Natural killer cell treated with Interleukin-12 subunit alpha and Interleukin-12 subunit beta and Interleukin-15 and Interleukin-18, amount 100 ng/mL, for 72 hours (primary cell): Measurements from ENCODE around the gene ZSWIM7. TPM values are rescaled to one million over a fixed set of nuclear protein-coding genes. Genes with fewer than 3 reads are reported as not detected.
A peak's percentile ranks its signal among the peaks of the same experiment; 100 is the strongest.

Source experiments
- ATAC-seq, 2 donors: fragments of 150-1000 bp; cut with Tn5 transposase in 1 of 2; sonication (Bioruptor Pico), chemical (Tn5 transposase) in 1 of 2; 2 replicates each; pipeline ENCODE4 v1.10.0; 2021
- DNase-seq: peaks from one replicate; pipeline ENCODE4 v3.0.0; 2022; ENCODE audit warnings: low spot score
- H3K27ac Mint-ChIP-seq, 2 donors: 1 replicate in 1 of 2; 2 replicates in 1 of 2; pipeline ENCODE4 v1.8.0; 2022; ENCODE audit warnings: mixed read lengths in 2 of 2, mild to moderate bottlenecking in 1 of 2, moderate library complexity in 1 of 2
- H3K27me3 Mint-ChIP-seq, 2 donors: 1 replicate in 1 of 2; 2 replicates in 1 of 2; pipeline ENCODE4 v1.8.0; 2022; ENCODE audit warnings: mixed read lengths in 2 of 2
- H3K36me3 Mint-ChIP-seq: one replicate; pipeline ENCODE4 v1.8.0; 2022; ENCODE audit warnings: mixed read lengths
- H3K4me1 Mint-ChIP-seq, 2 donors: 1 replicate in 1 of 2; 2 replicates in 1 of 2; pipeline ENCODE4 v1.8.0; 2022; ENCODE audit warnings: low read depth in 2 of 2, mixed read lengths in 2 of 2, mild to moderate bottlenecking in 1 of 2
- H3K4me3 Mint-ChIP-seq: one replicate; pipeline ENCODE4 v1.8.0; 2022; ENCODE audit warnings: mixed read lengths
- H3K9me3 Mint-ChIP-seq: 2 replicates; pipeline ENCODE4 v1.8.0; 2022; ENCODE audit warnings: mixed read lengths
- total RNA-seq, 2 donors: library from RNA; stranded (reverse); gene quantifications; one replicate each; pipeline ENCODE4 v1.2.3, GENCODE V29; 2022

Gene ZSWIM7
- total RNA-seq, 2 donors from 2014 or later = 6.9 to 12.1 TPM

DNA sequence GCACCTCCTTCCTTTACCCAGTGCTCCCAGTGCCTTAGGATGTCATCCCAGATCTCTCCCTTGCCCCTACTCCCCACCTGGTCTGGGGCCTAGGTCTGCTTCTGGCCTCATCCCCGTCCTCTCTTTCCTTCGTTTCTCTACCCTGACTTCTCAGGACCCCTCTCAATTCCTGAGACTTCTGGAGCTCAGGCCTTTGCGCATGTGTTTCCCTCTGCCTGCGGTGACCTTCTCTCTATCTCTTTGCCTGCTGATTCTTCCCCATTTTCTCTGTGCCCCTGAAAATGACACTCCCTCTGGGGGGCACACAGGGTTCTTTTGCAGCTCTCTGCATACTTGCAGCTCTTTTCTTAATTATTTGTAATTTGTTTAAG is 41.0 kb downstream of the ZSWIM7 start:
- Mint-ChIP-seq H3K4me3 (peak overlapping the region; percentile 65), H3K36me3 (no peaks in the 10 kb centered on the region), H3K4me1 (peaks cover 18 to 31% of the 10 kb centered on the region in 2 donors), H3K9me3 (no peaks in the 10 kb centered on the region), H3K27ac (peak overlapping the region; percentile 54 to 83), H3K27me3 (peaks cover 15 to 23% of the 10 kb centered on the region in 2 donors)
- DNase-seq (no peak), ATAC-seq (no peak)

DNA sequence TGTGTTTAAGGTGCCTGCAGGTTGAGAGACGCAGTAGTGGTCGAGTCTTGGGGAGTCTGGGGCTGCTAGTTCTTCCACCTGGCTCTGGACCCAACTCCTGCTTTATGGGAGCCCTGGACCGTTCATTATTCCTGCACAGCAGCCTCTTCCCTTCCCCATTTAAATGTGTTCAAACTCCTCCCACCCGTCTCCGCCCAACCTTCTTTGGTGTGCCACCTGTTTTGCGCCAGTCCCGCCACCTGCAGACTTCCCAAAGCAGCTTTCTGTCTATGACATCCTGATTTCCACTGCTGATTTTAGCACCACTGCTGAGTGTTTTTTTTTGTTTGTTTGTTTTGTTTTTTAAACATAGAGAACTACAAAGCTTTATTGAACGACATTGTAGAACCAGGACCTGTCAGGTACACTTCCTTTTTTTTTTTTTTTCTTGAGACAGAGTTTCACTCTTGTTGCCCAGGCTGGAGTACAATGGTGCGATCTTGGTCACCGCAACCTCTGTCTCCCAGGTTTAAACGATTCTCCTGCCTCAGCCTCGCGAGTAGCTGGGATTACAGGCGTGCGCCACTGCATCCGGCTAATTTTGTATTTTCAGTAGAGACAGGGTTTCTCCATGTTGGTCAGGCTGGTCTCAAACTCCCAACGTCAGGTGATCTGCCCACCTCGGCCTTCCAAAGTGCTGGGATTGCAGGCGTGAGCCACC is 41.7 kb downstream of the ZSWIM7 start:
- Mint-ChIP-seq H3K27ac (peak overlapping the region; percentile 54 to 83), H3K36me3 (no peaks in the 10 kb centered on the region), H3K4me3 (peak overlapping the region; percentile 65), H3K27me3 (peaks cover 16 to 23% of the 10 kb centered on the region in 2 donors), H3K9me3 (no peaks in the 10 kb centered on the region), H3K4me1 (peaks cover 18 to 31% of the 10 kb centered on the region in 2 donors)
- DNase-seq = no peak
- ATAC-seq = no peak

DNA sequence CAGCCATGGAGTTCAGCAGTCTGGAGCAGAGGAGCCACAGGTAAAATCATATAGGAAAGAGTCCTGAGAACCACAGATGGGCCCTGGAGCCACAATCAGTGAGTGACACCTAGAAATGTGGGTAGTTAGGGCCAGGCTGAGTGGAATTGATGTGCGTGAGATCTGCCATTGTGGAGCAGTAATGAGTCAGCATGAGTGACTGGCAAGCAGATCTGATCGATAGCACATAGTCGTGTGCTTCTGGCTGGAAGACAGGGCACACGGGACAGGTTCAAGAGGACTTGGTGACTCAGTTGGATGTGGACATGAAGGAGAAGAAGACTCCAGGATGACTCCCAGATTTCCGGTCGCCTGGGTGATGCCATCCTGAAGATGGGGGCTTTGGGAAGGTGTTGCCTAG is 42.3 kb downstream of the ZSWIM7 start:
- Mint-ChIP-seq H3K27ac (peak overlapping the region; percentile 41 to 54), H3K4me3 (peak overlapping the region; percentile 49), H3K4me1 (peaks cover 18 to 31% of the 10 kb centered on the region in 2 donors), H3K36me3 (no peaks in the 10 kb centered on the region), H3K9me3 (no peaks in the 10 kb centered on the region), H3K27me3 (peaks cover 16 to 23% of the 10 kb centered on the region in 2 donors)
- ATAC-seq (peak in 1 of 2 donors; percentile 75), DNase-seq (no peak)

DNA sequence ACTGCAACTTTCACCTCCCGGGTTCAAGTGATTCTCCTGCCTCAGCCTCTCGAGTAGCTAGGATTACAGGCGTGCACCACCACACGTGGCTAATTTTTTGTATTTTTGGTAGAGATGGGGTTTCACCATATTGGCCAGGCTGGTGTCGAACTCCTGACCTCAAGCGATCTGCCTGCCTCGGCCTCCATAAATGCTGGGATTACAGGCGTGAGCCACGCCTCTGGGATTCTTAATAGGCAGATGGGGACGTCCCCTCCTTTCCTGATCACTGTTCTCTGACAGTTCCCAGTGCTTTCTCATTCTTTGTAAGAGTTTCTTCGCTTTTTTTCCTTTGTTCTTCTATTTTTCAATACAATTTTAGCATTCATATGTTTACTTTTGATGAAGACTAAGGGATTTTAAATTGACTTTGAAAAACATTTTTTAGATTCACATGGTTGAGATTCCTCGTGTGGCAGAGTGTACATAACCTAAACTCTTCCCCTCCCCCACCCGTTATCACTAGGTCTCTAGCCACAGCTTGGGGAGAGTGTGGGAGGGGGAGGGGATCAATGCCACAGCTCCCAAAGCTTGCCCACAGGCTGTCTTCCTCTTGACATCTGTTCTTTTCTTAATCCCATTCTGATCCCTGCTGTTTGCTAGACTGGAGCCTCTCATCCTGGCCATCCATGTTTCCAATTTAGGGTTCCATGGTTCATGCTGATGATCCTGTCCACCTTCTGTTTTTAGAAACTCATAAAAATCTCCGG is 43.5 kb downstream of the ZSWIM7 start:
- ATAC-seq (no peak), DNase-seq (no peak)
- no peaks in the 10 kb centered on the region for H3K9me3 Mint-ChIP-seq
- peaks cover 16 to 23% of the 10 kb centered on the region in 2 donors for H3K27me3 Mint-ChIP-seq
- no peak overlapping the region for H3K27ac Mint-ChIP-seq
- H3K36me3 Mint-ChIP-seq = no peaks in the 10 kb centered on the region
- H3K4me1 Mint-ChIP-seq = peaks cover 18 to 31% of the 10 kb centered on the region in 2 donors
- no peak overlapping the region for H3K4me3 Mint-ChIP-seq

DNA sequence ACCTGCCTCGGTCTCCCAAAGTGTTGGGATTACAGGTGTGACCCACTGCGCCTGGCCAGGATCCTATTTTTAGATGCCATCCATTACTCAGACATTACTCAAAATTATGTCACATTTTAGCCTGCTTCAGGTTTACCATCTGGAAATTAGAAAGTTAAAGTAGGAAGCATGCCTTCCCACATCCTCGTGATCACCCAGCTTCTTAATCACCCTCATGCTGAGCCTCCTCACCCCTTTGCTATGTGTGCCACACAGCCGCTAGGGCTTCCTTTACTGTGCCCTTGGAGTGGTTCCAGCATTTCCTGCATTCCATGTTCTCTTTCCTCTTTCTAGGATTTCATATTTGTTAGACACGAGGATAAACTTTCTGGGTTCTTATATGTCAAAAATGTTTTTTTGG is 45.3 kb downstream of the ZSWIM7 start:
- Mint-ChIP-seq H3K4me1 (peaks cover 16 to 26% of the 10 kb centered on the region in 2 donors), H3K4me3 (no peak overlapping the region), H3K27me3 (peaks cover 16 to 23% of the 10 kb centered on the region in 2 donors), H3K27ac (no peak overlapping the region), H3K36me3 (no peaks in the 10 kb centered on the region), H3K9me3 (no peaks in the 10 kb centered on the region)
- DNase-seq = no peak
- ATAC-seq = no peak

DNA sequence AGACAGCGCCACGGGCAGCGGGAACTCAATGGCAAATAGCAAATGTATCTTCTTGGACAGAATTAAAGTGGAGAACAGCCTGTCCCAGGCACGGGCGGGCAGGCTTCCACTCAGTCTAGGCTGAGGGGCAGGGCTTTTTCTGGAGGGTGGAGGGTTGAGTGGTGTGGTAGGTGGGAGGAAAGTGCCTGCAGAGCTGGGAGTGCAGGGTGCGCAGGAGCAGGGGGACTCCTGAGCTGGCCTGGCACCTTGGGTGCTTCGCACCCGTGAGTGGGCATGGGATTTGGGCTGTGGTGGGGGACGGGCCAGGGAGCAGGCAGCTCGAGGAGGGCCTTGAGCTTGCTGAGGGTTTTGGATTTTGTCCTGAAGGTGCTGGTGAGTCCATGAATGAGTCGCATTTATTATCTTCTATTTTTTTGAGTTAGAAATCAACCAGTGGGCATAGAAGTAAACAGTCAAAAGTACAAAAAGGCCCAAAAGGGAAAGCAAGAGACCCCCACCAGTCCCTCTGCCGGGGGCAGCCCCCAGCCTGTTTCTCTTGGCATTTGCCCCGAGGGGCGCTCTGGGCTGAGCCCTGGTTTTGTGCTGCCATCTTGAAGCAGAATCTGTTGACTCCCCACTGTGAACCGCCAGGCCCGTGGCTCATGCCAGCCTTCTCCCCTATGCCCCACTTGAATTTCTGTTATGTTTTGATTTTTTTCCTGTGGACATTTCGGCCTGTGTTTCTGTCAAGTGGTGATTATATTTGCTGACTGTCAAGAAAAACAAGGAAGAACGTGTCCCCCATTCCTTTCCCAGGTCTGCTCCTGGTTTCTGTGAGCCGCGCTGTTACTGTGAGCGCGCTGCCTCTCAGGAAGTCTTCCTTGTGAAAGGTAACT is 46.4 kb downstream of the ZSWIM7 start:
- ATAC-seq = no peak
- H3K27ac Mint-ChIP-seq = no peak overlapping the region
- no peaks in the 10 kb centered on the region for H3K9me3 Mint-ChIP-seq
- H3K27me3 Mint-ChIP-seq = peaks cover 14 to 16% of the 10 kb centered on the region in 2 donors
- no peak overlapping the region for H3K4me3 Mint-ChIP-seq
- H3K36me3 Mint-ChIP-seq = no peaks in the 10 kb centered on the region
- peaks cover 5 to 15% of the 10 kb centered on the region in 2 donors for H3K4me1 Mint-ChIP-seq
- no peak for DNase-seq

DNA sequence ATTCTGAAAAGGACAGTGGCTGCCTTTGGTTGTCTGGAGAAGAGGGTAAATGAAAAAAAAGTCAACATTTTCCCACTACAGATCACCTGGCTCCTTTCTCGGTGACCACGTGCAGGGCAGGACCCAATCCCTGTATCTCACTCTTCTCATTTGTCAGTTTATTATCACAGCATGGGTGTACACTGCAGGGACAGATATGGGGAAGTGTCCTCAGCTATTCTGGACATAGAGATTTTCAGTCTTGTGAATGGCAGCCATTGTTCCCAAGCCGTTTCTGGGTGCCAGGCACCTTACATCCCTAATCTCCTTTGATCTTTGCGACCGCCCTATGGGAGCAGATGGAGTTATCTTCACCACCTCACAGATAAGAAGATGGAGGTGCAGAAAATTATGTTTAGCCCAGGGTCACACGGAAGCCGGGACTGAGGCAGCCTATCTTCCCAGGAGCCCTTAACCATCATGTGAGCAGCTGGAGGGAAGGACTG is 47.4 kb downstream of the ZSWIM7 start:
- Mint-ChIP-seq H3K36me3 (no peaks in the 10 kb centered on the region), H3K27me3 (peaks cover 8 to 13% of the 10 kb centered on the region in 2 donors), H3K4me3 (no peak overlapping the region), H3K9me3 (no peaks in the 10 kb centered on the region), H3K27ac (no peak overlapping the region), H3K4me1 (peaks cover 4 to 6% of the 10 kb centered on the region in 2 donors)
- DNase-seq = no peak
- no peak for ATAC-seq

DNA sequence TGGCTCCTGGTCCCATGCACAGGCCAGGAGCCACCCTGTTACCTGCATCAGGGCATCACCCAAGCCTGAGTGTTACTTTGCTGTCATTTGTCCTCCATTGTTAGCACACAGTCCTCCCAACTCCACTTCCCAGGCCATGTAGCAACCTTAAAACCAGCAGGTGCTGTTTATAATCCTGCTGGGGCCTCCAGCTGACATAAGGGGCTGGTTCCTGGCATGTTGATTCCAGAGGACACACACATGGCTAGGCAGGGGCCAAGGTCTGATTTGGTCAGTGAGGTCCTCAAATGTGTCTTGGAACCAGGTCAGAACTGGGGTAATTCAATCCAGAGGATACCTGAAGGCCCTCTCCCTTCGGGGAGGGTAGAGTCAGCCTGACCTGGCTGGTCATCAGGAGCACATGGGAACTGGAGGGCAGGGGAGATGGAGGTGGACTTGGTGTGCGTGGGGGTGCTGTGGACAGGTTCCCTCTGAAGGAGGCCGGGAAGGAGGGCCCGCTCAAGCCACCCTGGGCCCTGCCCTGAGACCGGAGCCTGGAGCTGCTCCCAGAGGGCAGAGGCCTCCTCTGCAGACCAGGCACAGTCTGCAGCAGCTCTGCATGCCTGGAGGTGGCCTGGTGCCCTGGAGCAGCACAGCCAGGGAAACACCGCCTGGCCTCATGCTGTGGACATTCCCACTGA is 48.0 kb downstream of the ZSWIM7 start:
- H3K27me3 Mint-ChIP-seq = peaks cover 8 to 12% of the 10 kb centered on the region in 2 donors
- peak; percentile 31 to 48 for ATAC-seq
- no peak for DNase-seq
- peaks cover under 1 to 1% of the 10 kb centered on the region in 2 donors for H3K4me1 Mint-ChIP-seq
- no peaks in the 10 kb centered on the region for H3K36me3 Mint-ChIP-seq
- no peak overlapping the region for H3K4me3 Mint-ChIP-seq
- H3K9me3 Mint-ChIP-seq = no peaks in the 10 kb centered on the region
- H3K27ac Mint-ChIP-seq = no peak overlapping the region

DNA sequence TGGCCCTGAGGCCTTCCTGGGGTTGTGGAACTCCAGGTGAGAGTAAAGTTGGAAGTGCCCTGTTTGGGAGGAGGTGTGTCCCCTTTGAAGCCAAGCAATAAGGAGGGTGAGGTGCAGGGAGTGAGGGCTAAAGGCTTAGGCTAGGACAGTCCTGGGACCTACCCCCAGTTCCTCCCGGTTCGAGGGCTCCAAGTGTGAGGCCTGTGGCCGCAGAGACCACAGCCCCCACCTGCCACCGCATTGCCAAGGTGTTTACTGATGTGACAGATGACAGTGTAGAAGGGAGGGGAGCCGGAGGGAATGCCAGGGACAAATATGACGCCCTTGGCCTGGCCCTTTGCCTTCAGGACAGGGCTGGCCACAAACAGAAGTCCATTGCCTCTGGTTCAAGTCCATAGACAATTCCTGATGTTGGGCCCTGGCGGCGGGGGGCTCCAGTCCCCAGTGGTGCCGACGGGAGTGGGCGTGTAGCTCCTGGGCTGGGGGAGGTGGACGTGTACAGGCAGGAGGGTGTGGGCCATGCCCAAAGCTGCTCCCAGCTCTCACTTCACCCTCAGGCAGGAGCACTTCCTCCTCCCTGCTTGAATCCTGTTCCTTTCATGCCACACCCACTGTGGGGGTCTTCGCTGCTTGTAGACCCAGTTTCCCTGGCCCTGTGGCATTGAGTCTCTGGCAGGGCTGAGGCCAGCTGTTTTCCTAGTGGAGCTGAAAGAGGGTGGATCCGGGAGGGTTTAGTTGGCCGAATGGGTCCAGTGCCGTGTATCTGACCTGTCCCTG is 51.3 kb downstream of the ZSWIM7 start:
- H3K4me1 Mint-ChIP-seq = peaks cover 12 to 16% of the 10 kb centered on the region in 2 donors

DNA sequence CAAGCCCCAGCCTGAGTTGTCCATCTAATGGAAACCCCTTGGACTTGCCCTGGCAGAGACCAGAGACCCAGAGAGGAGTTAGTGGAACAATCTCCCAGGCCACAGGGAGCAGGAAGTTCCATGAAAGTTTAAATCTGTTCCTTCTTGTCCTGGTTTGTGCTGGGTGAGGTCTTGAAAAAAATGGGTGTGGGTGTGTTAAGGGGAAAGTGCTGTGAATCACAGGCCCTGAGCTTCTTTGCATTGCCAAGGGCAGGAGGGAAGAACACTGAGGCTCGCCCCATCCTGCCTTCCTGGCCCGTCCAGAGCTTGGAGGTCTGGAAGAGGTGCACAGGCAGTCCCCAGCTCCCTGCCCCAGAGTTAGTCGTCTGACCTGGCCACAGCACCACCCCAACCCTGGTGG is 52.2 kb downstream of the ZSWIM7 start:
- Mint-ChIP-seq H3K27me3 (peaks cover 30 to 35% of the 10 kb centered on the region in 2 donors), H3K4me1 (peaks cover 12 to 16% of the 10 kb centered on the region in 2 donors), H3K9me3 (no peaks in the 10 kb centered on the region), H3K4me3 (no peak overlapping the region), H3K36me3 (no peaks in the 10 kb centered on the region), H3K27ac (no peak overlapping the region)
- no peak for ATAC-seq
- no peak for DNase-seq

More for the DNA sequence above, 51.3 kb downstream of the ZSWIM7 start:
- H3K4me3 Mint-ChIP-seq = no peak overlapping the region
- H3K36me3 Mint-ChIP-seq = no peaks in the 10 kb centered on the region
- ATAC-seq (no peak), DNase-seq (no peak)
- peaks cover 22 to 26% of the 10 kb centered on the region in 2 donors for H3K27me3 Mint-ChIP-seq
- H3K27ac Mint-ChIP-seq = no peak overlapping the region
- H3K9me3 Mint-ChIP-seq = no peaks in the 10 kb centered on the region

DNA sequence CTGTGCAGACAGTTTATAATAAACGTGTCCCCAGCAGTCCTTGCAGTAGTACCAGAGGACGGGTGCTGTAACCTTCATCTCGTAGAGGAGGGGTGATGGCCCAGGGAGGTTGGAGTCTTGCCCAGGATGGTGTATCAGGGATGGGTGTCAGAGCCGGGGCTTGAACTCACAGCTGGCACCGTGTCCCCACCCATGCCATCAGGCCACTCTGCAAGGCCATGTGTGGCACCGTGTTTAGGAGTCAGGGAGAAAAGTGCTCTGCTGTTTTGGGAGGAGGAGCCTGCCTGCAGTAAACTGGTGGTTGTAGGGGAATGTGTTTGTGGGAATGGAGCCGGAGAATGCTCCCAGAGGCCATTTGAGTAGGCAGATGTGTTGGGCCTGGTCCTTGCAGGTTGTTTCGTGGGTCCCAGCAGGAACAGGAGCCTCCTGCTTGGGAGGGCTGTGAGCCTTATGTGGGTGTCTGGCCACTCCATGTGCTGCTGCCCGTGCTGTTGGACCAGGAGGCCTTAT is 52.8 kb downstream of the ZSWIM7 start:
- peaks cover 31 to 37% of the 10 kb centered on the region in 2 donors for H3K27me3 Mint-ChIP-seq
- ATAC-seq (no peak), DNase-seq (no peak)
- H3K36me3 Mint-ChIP-seq = no peaks in the 10 kb centered on the region
- peaks cover 12 to 16% of the 10 kb centered on the region in 2 donors for H3K4me1 Mint-ChIP-seq
- no peaks in the 10 kb centered on the region for H3K9me3 Mint-ChIP-seq
- peak overlapping the region; percentile 47 for H3K4me3 Mint-ChIP-seq
- H3K27ac Mint-ChIP-seq = no peak overlapping the region

DNA sequence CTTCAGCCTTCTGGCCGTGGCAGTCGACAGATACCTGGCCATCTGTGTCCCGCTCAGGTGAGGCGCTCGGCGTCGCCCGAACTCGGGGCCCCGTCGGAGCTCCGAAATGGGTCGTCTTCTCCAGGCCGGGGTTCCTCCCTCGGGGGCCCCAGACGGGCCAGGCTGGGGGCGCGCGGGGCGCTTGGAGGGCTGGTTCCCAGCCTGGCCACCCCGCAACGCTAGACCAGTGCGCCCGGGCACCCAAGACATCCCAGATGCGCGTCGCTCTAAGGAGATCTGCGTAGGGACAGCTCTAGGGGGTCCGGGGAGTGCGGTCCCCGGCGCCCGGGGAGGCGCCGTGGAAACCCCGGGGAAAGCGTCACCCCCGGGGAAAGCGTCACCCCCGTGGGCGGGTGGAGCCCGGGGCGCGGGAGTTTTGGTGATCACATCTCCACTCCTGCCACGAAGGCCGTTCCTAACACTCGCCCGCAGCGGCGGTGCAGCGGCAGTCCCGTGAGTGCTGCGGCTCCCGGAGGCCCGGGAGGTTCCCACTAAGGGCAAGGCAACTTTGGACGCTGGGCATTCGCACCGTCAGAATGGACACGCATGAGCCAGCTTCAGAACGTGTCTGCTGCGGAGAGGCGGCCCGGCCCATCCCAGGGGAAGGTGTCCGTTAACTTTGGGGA is 53.8 kb downstream of the ZSWIM7 start:
- H3K27me3 Mint-ChIP-seq = peaks cover 31 to 37% of the 10 kb centered on the region in 2 donors
- no peaks in the 10 kb centered on the region for H3K36me3 Mint-ChIP-seq
- H3K27ac Mint-ChIP-seq = no peak overlapping the region
- H3K4me1 Mint-ChIP-seq = peaks cover 12 to 16% of the 10 kb centered on the region in 2 donors
- no peak for DNase-seq
- ATAC-seq = peak; percentile 5 to 48
- H3K4me3 Mint-ChIP-seq = peak overlapping the region; percentile 57
- H3K9me3 Mint-ChIP-seq = no peaks in the 10 kb centered on the region
